OCI-LY3 (cell line): Measurements from ENCODE around the gene ETV6.

Experiments used
- H2AFZ ChIP-seq: fragments of 200-600, 300-600 bp; shearing (Covaris generic); 2 replicates; pipeline ENCODE4 v1.6.0; 2014; ENCODE audit warnings: antibody characterized with exemption, low read depth, low read length
- H3K27ac ChIP-seq: fragments of 200-600, 300-600 bp; sonication (generic); 2 replicates; pipeline ENCODE4 v1.5.1; 2014; ENCODE audit warnings: mild to moderate bottlenecking, low read length, moderate library complexity, mixed read lengths
- H3K27me3 ChIP-seq: fragments of 200-600, 300-600 bp; sonication (generic); 2 replicates; pipeline ENCODE4 v1.6.1; 2014; ENCODE audit warnings: low read depth, low read length, mixed read lengths
- H3K36me3 ChIP-seq: fragments of 200-600, 300-600 bp; sonication (generic); replicated peaks from 2 replicates; pipeline ENCODE3; 2014; ENCODE audit warnings: low read depth, low read length, mixed read lengths
- H3K4me1 ChIP-seq: fragments of 300-600, 200-600 bp; sonication (generic); 2 replicates; pipeline ENCODE4 v1.6.1; 2014; ENCODE audit warnings: low read length, mixed read lengths
- H3K4me2 ChIP-seq: fragments of 200-600, 300-600 bp; sonication (generic); 2 replicates; pipeline ENCODE4 v1.6.1; 2014; ENCODE audit warnings: low read length, mixed read lengths
- H3K4me3 ChIP-seq: fragments of 300-600, 200-600 bp; sonication (generic); 2 replicates; pipeline ENCODE4 v1.5.1; 2014; ENCODE audit warnings: antibody characterized with exemption, mild to moderate bottlenecking, low read length, moderate library complexity
- H3K79me2 ChIP-seq: fragments of 300-600, 200-600 bp; shearing (Covaris generic); 2 replicates; pipeline ENCODE4 v1.6.1; 2014; ENCODE audit warnings: mild to moderate bottlenecking, low read length, mixed read lengths
- H3K9ac ChIP-seq: fragments of 300-600, 200-600 bp; shearing (Covaris generic); 2 replicates; pipeline ENCODE4 v1.6.0; 2014; ENCODE audit warnings: mild to moderate bottlenecking, low read length, moderate library complexity
- H3K9me3 ChIP-seq: fragments of 200-600, 300-600 bp; shearing (Covaris generic); 2 replicates; pipeline ENCODE4 v1.6.1; 2014; ENCODE audit warnings: low read length, mixed read lengths; ENCODE audit not compliant: insufficient read depth
- H4K20me1 ChIP-seq: fragments of 200-600, 300-600 bp; sonication (generic); 2 replicates; pipeline ENCODE4 v1.6.1; 2016; ENCODE audit warnings: low read length, mixed read lengths; ENCODE audit not compliant: insufficient read depth
- EZH2phosphoT487 ChIP-seq: fragments of 200-600 bp; shearing (Covaris generic); IDR thresholded peaks from 2 replicates; pipeline ENCODE4 v1.6.1; 2018; ENCODE audit warnings: antibody characterized with exemption, mixed run types, low read depth
- TF ChIP-seq, protein P1 (sequence below): fragments of 200-600, 300-600 bp; sonication (generic); IDR thresholded peaks from 2 replicates; pipeline ENCODE4 v1.5.1; 2014; ENCODE audit warnings: antibody characterized with exemption, low read length, low read depth

ETV6 gene

DNA sequence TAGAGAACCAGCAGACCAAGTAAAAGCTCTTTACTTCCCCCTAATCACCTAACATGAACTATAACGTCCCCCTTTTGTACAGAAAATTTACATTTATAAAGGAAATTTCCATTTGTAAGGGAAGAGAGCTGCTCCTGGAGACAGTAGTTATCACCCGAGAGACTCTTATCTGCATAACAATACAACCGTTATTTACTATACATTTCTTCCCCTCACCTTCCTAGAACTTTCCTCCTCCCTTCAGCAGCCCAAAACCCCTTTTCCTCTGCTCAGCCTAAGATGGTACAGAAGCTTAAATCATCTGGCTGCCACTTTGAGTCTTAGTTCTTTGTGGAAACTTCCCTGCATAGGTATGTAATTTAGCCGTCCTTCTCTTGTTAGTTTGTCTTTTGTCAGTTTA is 40.4 kb upstream of the ETV6 start:
- Histone ChIP-seq H3K4me3 (no peak overlapping the region), H3K9ac (no peak overlapping the region), H3K4me1 (peaks cover 10% of the 10 kb centered on the region), H3K4me2 (no peak overlapping the region), H3K27me3 (no peaks in the 10 kb centered on the region), H2AFZ (no peak overlapping the region), H3K36me3 (no peaks in the 10 kb centered on the region), H3K79me2 (no peaks in the 10 kb centered on the region), H4K20me1 (no peaks in the 10 kb centered on the region), H3K27ac (no peak overlapping the region), H3K9me3 (no peaks in the 10 kb centered on the region)
- no peak for TF ChIP-seq EZH2phosphoT487
- TF ChIP-seq, protein P1, sequence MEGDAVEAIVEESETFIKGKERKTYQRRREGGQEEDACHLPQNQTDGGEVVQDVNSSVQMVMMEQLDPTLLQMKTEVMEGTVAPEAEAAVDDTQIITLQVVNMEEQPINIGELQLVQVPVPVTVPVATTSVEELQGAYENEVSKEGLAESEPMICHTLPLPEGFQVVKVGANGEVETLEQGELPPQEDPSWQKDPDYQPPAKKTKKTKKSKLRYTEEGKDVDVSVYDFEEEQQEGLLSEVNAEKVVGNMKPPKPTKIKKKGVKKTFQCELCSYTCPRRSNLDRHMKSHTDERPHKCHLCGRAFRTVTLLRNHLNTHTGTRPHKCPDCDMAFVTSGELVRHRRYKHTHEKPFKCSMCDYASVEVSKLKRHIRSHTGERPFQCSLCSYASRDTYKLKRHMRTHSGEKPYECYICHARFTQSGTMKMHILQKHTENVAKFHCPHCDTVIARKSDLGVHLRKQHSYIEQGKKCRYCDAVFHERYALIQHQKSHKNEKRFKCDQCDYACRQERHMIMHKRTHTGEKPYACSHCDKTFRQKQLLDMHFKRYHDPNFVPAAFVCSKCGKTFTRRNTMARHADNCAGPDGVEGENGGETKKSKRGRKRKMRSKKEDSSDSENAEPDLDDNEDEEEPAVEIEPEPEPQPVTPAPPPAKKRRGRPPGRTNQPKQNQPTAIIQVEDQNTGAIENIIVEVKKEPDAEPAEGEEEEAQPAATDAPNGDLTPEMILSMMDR, result no peak

DNA sequence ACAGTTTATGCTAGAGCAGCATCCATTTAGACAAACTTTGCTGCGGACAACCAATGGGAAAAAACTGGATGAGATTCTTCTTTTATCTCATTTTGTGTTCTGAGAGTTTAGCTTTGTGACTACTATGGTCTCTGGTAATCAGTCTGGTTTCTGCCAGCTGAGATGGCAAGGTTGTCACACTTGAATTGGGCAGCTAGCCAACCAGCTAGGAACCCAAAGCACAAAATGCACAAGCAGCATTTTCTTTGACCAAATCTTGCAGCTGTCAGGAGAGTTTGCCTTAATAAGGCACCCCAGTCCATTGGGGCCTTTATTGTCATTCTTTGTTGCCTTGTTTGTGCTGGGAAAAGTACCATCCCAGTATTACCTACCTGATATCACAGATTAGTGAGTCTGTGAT is 34.0 kb upstream of the ETV6 start:
- no peaks in the 10 kb centered on the region for H4K20me1 ChIP-seq

DNA sequence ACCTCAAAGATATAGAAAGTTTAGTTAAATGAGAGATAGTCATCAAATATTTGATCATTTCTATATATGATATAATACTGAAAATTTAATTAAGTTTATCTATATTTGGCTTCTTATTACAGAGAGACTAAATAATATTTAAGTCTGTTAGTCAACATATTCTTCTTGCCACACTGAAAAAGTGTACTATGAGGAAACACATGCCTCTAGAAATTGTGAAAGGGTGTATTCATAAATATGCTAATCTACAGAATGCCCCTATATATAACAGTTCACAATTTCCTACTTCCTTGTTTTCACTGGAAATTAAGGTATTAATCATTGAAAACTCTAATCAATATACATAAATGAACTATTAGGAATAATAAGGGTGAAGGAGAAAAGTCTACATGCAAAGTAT is 31.4 kb upstream of the ETV6 start:
- no peaks in the 10 kb centered on the region for H3K27me3 ChIP-seq
- no peak overlapping the region for H2AFZ ChIP-seq
- H3K9ac ChIP-seq, result no peak overlapping the region
- TF ChIP-seq, protein P1, result no peak
- no peak for TF ChIP-seq EZH2phosphoT487
- H3K9me3 ChIP-seq, result no peaks in the 10 kb centered on the region
- H3K79me2 ChIP-seq, result no peaks in the 10 kb centered on the region
- H3K4me3 ChIP-seq, result no peak overlapping the region
- no peak overlapping the region for H3K27ac ChIP-seq
- H3K4me1 ChIP-seq, result peaks cover 13% of the 10 kb centered on the region
- no peak overlapping the region for H3K4me2 ChIP-seq
- no peaks in the 10 kb centered on the region for H3K36me3 ChIP-seq
- H4K20me1 ChIP-seq, result no peaks in the 10 kb centered on the region

More for the DNA sequence above, 34.0 kb upstream of the ETV6 start:
- no peak for TF ChIP-seq EZH2phosphoT487
- TF ChIP-seq, protein P1, result no peak
- H3K4me3 ChIP-seq, result no peak overlapping the region
- H3K27me3 ChIP-seq, result no peaks in the 10 kb centered on the region
- no peak overlapping the region for H3K9ac ChIP-seq
- H3K4me2 ChIP-seq, result no peak overlapping the region
- no peak overlapping the region for H2AFZ ChIP-seq
- no peak overlapping the region for H3K27ac ChIP-seq
- no peaks in the 10 kb centered on the region for H3K36me3 ChIP-seq
- no peaks in the 10 kb centered on the region for H3K9me3 ChIP-seq
- H3K4me1 ChIP-seq, result no peaks in the 10 kb centered on the region
- no peaks in the 10 kb centered on the region for H3K79me2 ChIP-seq

DNA sequence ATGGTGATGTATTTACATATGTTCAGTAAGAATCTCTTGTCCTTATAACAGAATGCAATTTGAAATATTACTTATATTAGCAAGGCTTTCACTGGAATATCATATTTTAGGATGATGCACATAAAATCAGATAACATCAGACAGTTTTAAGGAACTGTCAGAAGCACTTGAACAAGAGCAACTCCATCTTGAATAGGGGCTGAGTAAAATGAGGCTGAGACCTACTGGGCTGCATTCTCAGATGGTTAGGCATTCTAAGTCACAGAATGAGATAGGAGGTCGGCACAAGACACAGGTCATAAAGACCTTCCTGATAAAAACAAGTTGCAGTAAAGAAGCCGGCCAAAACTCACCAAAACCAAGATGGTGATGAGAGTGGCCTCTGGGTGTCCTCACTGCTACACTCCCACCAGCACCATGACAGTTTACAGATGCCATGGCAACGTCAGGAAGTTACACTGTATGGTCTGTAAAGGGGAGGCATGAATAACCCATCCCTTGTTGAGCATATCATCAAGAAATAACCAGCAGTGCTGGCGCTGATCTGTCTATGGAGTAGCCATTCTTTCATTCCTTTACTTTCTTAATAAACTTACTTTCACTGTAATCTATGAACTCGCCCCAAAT is 27.6 kb upstream of the ETV6 start:
- Histone ChIP-seq H3K4me3 (no peak overlapping the region), H3K79me2 (no peaks in the 10 kb centered on the region), H3K9me3 (no peaks in the 10 kb centered on the region), H3K4me1 (peaks cover 23% of the 10 kb centered on the region), H3K4me2 (peak overlapping the region; percentile 26), H3K36me3 (no peaks in the 10 kb centered on the region), H4K20me1 (no peaks in the 10 kb centered on the region), H3K9ac (0 out of 2 replicates have a peak overlapping the region, but pooled peaks have one; percentile 12), H2AFZ (no peak overlapping the region), H3K27me3 (no peaks in the 10 kb centered on the region), H3K27ac (0 out of 2 replicates have a peak overlapping the region, but pooled peaks have one; percentile 65)
- TF ChIP-seq, protein P1, result peak; percentile 50
- no peak for TF ChIP-seq EZH2phosphoT487
